ENCODE data around the gene ARHGEF5. TPM values are rescaled to one million over a fixed set of nuclear protein-coding genes. Genes with fewer than 3 reads are reported as not detected.

Gene ARHGEF5
- total and polyA plus RNA-seq, 10 of the 15 experiments (the other 5 are each of a cell fraction or from before 2014, with no cell fraction given), result 1.6 to 17.2 (median 7.8) TPM

Other genes starting within 250 kb of the ARHGEF5 start
Only the 7 nearest of the 9 such genes appear.
- 1.2 and 1.6 TPM in 2 replicates for gene CTAGE4, start 171.9 kb upstream of the ARHGEF5 start, total RNA-seq (2014; rRNA removed)
- gene CTAGE4, start 171.9 kb upstream of the ARHGEF5 start, total RNA-seq (2014; rRNA removed; fragmentation: Illumina TruSeq; extraction: Trizol), result 0.94 and 1.2 TPM in 2 replicates
- 1.3 and 1.5 TPM in 2 replicates for gene CTAGE4, start 171.9 kb upstream of the ARHGEF5 start, total RNA-seq (2021)
- gene CTAGE4, start 171.9 kb upstream of the ARHGEF5 start, polyA plus RNA-seq (2011; rRNA removed), result 1.0 and 1.2 TPM in 2 replicates
- 1.5 and 2.2 TPM in 2 replicates for gene CTAGE4, start 171.9 kb upstream of the ARHGEF5 start, polyA plus RNA-seq (2014; fragmentation: Illumina TruSeq; extraction: Trizol)
- gene CTAGE4, start 171.9 kb upstream of the ARHGEF5 start, polyA plus RNA-seq (2014; fragmentation: Nextera tagmentation; extraction: Ambion mirVana), result under 1 TPM; 0.09 to 0.21 TPM
- gene CTAGE4, start 171.9 kb upstream of the ARHGEF5 start, polyA plus RNA-seq (2014; rRNA removed), result 1.0 and 1.8 TPM in 2 replicates
- under 1 TPM in 1 of 2 experiments, not detected in 1; 0.90 TPM for gene CTAGE4, start 171.9 kb upstream of the ARHGEF5 start, polyA plus RNA-seq (2016; fragmentation: Nextera tagmentation; extraction: Ambion mirVana)
- gene ARHGEF35, start 159.6 kb upstream of the ARHGEF5 start, total RNA-seq (2014; rRNA removed), result 2.4 and 2.9 TPM in 2 replicates
- gene ARHGEF35, start 159.6 kb upstream of the ARHGEF5 start, total RNA-seq (2014; rRNA removed; fragmentation: Illumina TruSeq; extraction: Trizol), result 7.5 and 7.6 TPM in 2 replicates
- gene ARHGEF35, start 159.6 kb upstream of the ARHGEF5 start, total RNA-seq (2021), result 8.8 and 9.7 TPM in 2 replicates
- 0.39 and 0.88 TPM in 2 replicates for gene ARHGEF35, start 159.6 kb upstream of the ARHGEF5 start, polyA plus RNA-seq (2011; rRNA removed)
- gene ARHGEF35, start 159.6 kb upstream of the ARHGEF5 start, polyA plus RNA-seq (2014; fragmentation: Illumina TruSeq; extraction: Trizol), result 9.2 and 10.8 TPM in 2 replicates
- gene ARHGEF35, start 159.6 kb upstream of the ARHGEF5 start, polyA plus RNA-seq (2014; fragmentation: Nextera tagmentation; extraction: Ambion mirVana), result 1 to 10 TPM; 1.1 to 1.6 TPM
- 3.4 and 3.7 TPM in 2 replicates for gene ARHGEF35, start 159.6 kb upstream of the ARHGEF5 start, polyA plus RNA-seq (2014; rRNA removed)
- gene ARHGEF35, start 159.6 kb upstream of the ARHGEF5 start, polyA plus RNA-seq (2016; fragmentation: Nextera tagmentation; extraction: Ambion mirVana), result 1 to 10 TPM; 5.7 to 6.6 TPM
- gene OR2A42, start 115.8 kb upstream of the ARHGEF5 start, total RNA-seq (2014; rRNA removed), result under 0.01 TPM in 1 of 2 replicates, not detected in the other
- gene OR2A42, start 115.8 kb upstream of the ARHGEF5 start, total RNA-seq (2014; rRNA removed; fragmentation: Illumina TruSeq; extraction: Trizol), result 0.05 TPM in 1 of 2 replicates, not detected in the other
- not detected in 2 replicates for gene OR2A42, start 115.8 kb upstream of the ARHGEF5 start, total RNA-seq (2021)
- not detected in 2 replicates for gene OR2A42, start 115.8 kb upstream of the ARHGEF5 start, polyA plus RNA-seq (2011; rRNA removed)
- gene OR2A42, start 115.8 kb upstream of the ARHGEF5 start, polyA plus RNA-seq (2014; fragmentation: Illumina TruSeq; extraction: Trizol), result 0.04 TPM in 1 of 2 replicates, not detected in the other
- under 1 TPM; 0.02 to 0.06 TPM for gene OR2A42, start 115.8 kb upstream of the ARHGEF5 start, polyA plus RNA-seq (2014; fragmentation: Nextera tagmentation; extraction: Ambion mirVana)
- gene OR2A42, start 115.8 kb upstream of the ARHGEF5 start, polyA plus RNA-seq (2014; rRNA removed), result not detected in 2 replicates
- gene OR2A42, start 115.8 kb upstream of the ARHGEF5 start, polyA plus RNA-seq (2016; fragmentation: Nextera tagmentation; extraction: Ambion mirVana), result under 1 TPM; 0.32 to 0.42 TPM
- gene OR2A7, start 90.6 kb upstream of the ARHGEF5 start, total RNA-seq (2014; rRNA removed), result 0.96 and 1.7 TPM in 2 replicates
- gene OR2A7, start 90.6 kb upstream of the ARHGEF5 start, total RNA-seq (2014; rRNA removed; fragmentation: Illumina TruSeq; extraction: Trizol), result 0.94 and 1.2 TPM in 2 replicates
- 1.5 and 2.3 TPM in 2 replicates for gene OR2A7, start 90.6 kb upstream of the ARHGEF5 start, total RNA-seq (2021)
- 0.84 and 1.1 TPM in 2 replicates for gene OR2A7, start 90.6 kb upstream of the ARHGEF5 start, polyA plus RNA-seq (2011; rRNA removed)
- gene OR2A7, start 90.6 kb upstream of the ARHGEF5 start, polyA plus RNA-seq (2014; fragmentation: Illumina TruSeq; extraction: Trizol), result 2.0 and 2.3 TPM in 2 replicates
- under 1 TPM; 0.37 to 0.55 TPM for gene OR2A7, start 90.6 kb upstream of the ARHGEF5 start, polyA plus RNA-seq (2014; fragmentation: Nextera tagmentation; extraction: Ambion mirVana)
- gene OR2A7, start 90.6 kb upstream of the ARHGEF5 start, polyA plus RNA-seq (2014; rRNA removed), result 0.76 and 0.95 TPM in 2 replicates
- under 1 TPM; 0.34 to 0.72 TPM for gene OR2A7, start 90.6 kb upstream of the ARHGEF5 start, polyA plus RNA-seq (2016; fragmentation: Nextera tagmentation; extraction: Ambion mirVana)
- 0.44 and 0.62 TPM in 2 replicates for gene CTAGE8, start 86.1 kb upstream of the ARHGEF5 start, total RNA-seq (2014; rRNA removed)
- 1.1 and 1.4 TPM in 2 replicates for gene CTAGE8, start 86.1 kb upstream of the ARHGEF5 start, total RNA-seq (2014; rRNA removed; fragmentation: Illumina TruSeq; extraction: Trizol)
- gene CTAGE8, start 86.1 kb upstream of the ARHGEF5 start, total RNA-seq (2021), result 0.67 and 1.4 TPM in 2 replicates
- gene CTAGE8, start 86.1 kb upstream of the ARHGEF5 start, polyA plus RNA-seq (2011; rRNA removed), result 0.69 and 1.4 TPM in 2 replicates
- 1.1 and 1.5 TPM in 2 replicates for gene CTAGE8, start 86.1 kb upstream of the ARHGEF5 start, polyA plus RNA-seq (2014; fragmentation: Illumina TruSeq; extraction: Trizol)
- gene CTAGE8, start 86.1 kb upstream of the ARHGEF5 start, polyA plus RNA-seq (2014; fragmentation: Nextera tagmentation; extraction: Ambion mirVana), result under 1 TPM; 0.39 to 0.64 TPM
- 0.34 and 1.1 TPM in 2 replicates for gene CTAGE8, start 86.1 kb upstream of the ARHGEF5 start, polyA plus RNA-seq (2014; rRNA removed)
- under 1 TPM; 0.09 to 0.38 TPM for gene CTAGE8, start 86.1 kb upstream of the ARHGEF5 start, polyA plus RNA-seq (2016; fragmentation: Nextera tagmentation; extraction: Ambion mirVana)
- 0.11 TPM in 1 of 2 replicates, not detected in the other for gene OR2A1, start 43.0 kb upstream of the ARHGEF5 start, total RNA-seq (2014; rRNA removed)
- 0.04 TPM in 1 of 2 replicates, not detected in the other for gene OR2A1, start 43.0 kb upstream of the ARHGEF5 start, total RNA-seq (2014; rRNA removed; fragmentation: Illumina TruSeq; extraction: Trizol)
- gene OR2A1, start 43.0 kb upstream of the ARHGEF5 start, total RNA-seq (2021), result not detected in 2 replicates
- gene OR2A1, start 43.0 kb upstream of the ARHGEF5 start, polyA plus RNA-seq (2011; rRNA removed), result not detected in 2 replicates
- gene OR2A1, start 43.0 kb upstream of the ARHGEF5 start, polyA plus RNA-seq (2014; fragmentation: Illumina TruSeq; extraction: Trizol), result 0.04 TPM in 1 of 2 replicates, not detected in the other
- gene OR2A1, start 43.0 kb upstream of the ARHGEF5 start, polyA plus RNA-seq (2014; fragmentation: Nextera tagmentation; extraction: Ambion mirVana), result under 1 TPM; 0.05 to 0.10 TPM
- 0.06 and 0.44 TPM in 2 replicates for gene OR2A1, start 43.0 kb upstream of the ARHGEF5 start, polyA plus RNA-seq (2014; rRNA removed)
- gene OR2A1, start 43.0 kb upstream of the ARHGEF5 start, polyA plus RNA-seq (2016; fragmentation: Nextera tagmentation; extraction: Ambion mirVana), result under 1 TPM; 0.05 to 0.24 TPM
- not detected in 2 replicates for gene NOBOX, start 48.3 kb downstream of the ARHGEF5 start, total RNA-seq (2014; rRNA removed)
- gene NOBOX, start 48.3 kb downstream of the ARHGEF5 start, total RNA-seq (2014; rRNA removed; fragmentation: Illumina TruSeq; extraction: Trizol), result not detected in 2 replicates
- gene NOBOX, start 48.3 kb downstream of the ARHGEF5 start, total RNA-seq (2021), result not detected in 2 replicates
- gene NOBOX, start 48.3 kb downstream of the ARHGEF5 start, polyA plus RNA-seq (2011; rRNA removed), result not detected in 2 replicates
- not detected in 2 replicates for gene NOBOX, start 48.3 kb downstream of the ARHGEF5 start, polyA plus RNA-seq (2014; fragmentation: Illumina TruSeq; extraction: Trizol)
- not detected for gene NOBOX, start 48.3 kb downstream of the ARHGEF5 start, polyA plus RNA-seq (2014; fragmentation: Nextera tagmentation; extraction: Ambion mirVana)
- not detected in 2 replicates for gene NOBOX, start 48.3 kb downstream of the ARHGEF5 start, polyA plus RNA-seq (2014; rRNA removed)
- not detected for gene NOBOX, start 48.3 kb downstream of the ARHGEF5 start, polyA plus RNA-seq (2016; fragmentation: Nextera tagmentation; extraction: Ambion mirVana)

All from GM12878 (cell line).